Epidermal melanocyte (primary cell): ENCODE results near the gene TSC22D3.
"Not testable (repeated sequence)": the region's sequence is repeated elsewhere in the genome, so short reads cannot be mapped to it uniquely, and the experiment has no call there.

Experiments
- DNase-seq: peaks from one replicate; pipeline ENCODE4 v3.0.0; 2011; ENCODE audit warnings: low spot score; ENCODE audit not compliant: insufficient read length

TSC22D3 gene

DNA sequence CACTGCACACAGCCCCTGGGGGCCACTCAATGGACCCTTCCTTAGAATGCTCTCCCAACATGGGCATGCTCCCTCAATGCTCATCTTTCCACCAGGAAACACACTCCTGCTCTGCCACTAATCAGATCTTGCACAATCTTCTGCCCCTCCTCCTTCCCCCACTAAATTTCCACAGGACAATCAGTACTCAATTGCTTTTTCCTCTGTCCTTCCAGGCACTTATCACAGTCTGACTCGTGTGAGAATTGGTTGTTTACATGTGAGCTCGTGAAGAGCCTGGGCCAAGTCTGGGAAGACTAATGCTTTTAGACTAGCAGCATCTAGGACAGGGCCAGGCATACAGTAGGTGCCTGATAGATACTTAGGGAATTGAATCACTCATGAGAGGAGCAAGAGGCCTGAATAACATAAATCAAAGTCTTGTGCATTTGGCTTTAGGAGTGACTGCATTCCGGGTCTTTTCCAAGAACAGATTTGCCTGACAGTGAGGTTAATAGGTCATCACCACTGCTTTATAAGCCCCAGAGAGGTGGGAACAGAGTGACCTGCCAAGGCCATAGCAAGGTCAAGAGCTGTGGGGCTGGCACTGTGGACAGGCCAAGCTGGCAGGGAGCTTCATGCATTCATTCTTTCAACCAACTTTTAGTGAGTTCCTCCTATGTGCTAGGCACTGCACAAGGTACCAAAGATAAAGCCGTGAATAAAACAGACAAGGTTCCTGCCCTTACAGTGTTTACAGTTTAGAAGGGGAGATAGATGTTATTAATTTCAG, 92.3 kb downstream of the TSC22D3 start:
- DNase-seq = no peak

DNA sequence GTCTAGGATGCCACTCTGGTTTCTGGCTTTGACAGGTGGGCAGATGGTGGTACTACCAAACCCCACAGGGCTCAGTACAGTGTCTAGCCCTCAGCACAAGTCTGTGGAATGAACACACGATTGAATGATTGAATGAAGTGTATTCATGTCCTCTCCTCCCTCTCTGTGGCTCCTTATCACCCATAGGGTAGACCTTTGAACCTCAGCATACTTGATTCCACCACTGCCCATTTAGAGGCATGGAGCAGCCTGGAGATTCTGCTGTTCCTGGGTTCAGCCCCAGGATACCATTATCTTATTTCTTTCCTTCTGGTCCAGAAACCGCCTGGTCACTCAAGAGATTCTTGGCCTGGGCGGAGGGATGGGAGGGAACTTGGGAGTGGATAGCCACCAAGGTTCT, 93.3 kb downstream of the TSC22D3 start:
- no peak for DNase-seq

DNA sequence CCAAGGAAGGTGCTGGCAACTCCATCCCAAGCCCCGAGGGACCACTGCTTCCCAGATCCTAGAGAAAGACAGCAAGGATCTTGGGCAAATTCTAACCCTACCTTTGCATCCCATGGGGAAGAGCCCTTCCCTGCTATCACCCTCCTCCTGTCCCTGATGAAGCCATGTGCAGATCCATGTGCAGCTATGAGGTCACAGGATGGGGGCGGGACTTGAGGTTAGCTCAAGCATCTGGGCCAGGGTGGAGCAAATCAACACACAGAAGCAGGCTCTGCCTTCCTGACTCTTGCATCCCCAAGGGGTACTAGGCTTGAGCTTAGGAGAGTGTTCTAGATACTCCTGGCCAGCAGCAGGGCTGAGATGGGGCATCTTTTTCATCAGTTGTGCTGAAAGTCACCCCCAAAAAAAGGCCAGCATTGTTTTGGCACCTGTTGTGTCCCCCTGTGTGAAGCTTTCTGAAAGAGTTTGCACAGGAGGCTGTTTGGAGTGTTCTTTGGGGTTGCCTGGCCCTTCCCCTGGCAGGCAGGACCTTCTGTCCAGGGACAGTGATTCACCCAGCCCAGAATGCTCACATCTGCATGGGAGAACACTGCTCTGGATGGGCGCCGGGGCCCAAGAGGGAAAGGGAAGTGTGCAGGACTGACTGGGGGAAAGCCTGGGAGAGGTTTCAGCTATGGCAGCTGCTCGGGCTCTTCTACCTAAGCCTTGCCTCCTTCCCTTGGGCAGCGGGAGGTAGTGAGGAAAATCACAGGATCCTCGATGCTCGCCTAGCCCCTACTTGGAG, 96.4 kb downstream of the TSC22D3 start:
- no peak for DNase-seq

DNA sequence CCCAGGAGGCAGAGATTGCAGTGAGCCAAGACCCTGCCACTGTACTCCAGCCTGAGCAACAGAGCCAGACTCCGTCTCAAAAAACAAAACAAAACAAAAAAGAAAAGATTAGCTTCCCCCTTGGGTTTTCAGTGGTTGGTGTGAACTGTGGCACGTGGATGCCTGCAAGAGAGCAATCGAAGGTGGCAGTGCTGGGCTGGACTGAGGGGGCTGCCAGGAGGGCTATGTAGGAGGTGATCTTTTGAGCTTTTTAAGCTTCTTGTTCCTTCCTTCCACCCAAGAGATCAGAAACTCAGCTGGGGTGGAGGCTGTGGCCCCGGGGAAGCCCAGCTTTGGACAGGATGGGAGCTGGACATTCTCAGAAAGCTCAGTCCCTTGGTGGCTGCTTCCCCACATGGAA, 97.7 kb downstream of the TSC22D3 start:
- DNase-seq = no peak

DNA sequence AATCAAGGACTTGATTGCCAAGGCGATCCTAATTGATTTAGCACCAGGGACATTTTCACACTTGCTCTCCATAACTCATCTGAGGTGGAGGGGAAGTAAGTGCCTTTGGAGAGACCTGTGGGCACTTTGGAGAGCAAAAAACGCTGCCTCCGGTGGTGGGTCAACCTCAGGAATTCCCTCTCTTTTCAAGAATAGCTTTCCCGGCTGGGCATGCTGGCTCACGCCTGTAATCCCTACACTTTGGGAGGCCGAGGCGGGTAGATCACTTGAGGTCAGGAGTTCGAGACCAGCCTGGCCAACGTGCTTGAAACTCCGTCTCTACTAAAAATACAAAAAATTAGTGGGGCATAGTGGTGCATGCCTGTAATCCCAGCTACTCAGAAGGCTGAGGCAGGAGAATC, 98.1 kb downstream of the TSC22D3 start:
- DNase-seq = no peak

DNA sequence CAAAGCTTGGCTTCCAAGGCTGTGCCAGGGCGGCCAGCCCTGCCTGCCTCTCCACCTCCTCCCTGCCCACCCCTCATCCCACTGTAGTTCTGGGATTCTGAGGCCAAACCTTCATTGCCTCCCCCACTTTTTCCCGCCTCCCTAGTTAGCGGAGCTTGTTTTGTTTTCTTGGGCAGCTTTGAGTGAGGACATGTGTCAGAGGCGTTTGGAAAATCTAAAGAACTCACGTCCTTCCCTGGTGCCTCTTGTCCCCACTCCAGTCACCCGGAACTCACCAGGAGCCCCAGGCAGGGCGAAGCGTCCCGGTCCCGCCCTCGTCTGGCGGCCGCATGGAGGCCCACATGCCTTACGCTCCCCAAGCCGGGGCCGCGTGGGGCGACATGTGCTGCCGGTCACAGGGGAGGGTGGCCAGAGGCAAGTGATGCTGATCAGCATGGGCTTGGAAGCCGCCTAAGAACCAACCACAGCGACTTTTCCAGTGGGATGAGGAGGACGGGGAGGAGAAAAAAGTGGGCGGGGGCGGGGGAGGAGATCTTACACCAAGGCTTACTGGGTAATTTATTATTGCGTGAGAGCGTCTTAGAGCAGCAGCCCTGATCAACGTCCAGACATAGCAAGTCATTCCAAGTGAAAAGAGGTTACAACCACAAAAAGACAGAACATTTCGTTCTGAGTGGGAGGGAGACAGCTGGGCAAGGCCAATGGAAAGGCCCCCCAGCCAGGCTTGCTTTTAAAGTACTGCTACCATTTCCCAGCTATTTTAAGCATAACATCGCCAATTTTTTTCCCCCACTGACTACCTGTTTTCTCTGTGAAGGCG, 98.8 kb downstream of the TSC22D3 start:
- no peak for DNase-seq

DNA sequence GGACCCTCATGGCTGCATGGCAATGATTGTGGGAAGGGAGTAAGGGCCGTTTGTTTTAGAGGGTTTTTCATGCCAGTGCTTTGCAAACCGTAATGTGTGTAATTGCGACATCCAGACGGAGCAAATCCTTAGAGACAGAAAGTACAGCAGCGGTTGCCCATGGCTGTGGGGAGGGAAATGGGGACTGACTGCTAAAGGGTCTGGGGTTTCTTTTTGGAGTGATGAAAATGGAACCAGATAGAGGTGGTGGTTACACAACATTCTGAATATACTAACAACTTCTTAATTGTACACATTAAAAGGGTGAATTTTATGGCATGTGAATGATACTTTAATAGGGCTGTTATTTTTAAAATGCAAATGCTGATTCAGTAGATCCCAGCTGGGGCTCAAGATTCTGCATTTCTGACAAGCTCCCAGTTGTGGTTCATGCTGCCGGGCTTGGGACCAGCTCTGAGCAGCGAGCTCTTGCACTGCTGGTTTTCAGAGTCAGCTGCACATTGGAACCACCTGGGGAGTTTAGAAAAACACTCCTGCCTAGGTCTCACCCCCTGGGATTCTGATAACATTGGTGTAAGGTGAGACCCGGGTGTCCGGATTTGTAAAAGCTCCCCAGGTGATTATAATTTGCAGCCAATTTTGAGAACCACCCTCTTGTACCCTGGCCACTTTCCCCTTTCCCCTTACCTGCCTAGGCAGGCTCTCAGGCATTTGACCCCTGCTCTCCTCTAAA, 99.6 kb downstream of the TSC22D3 start:
- DNase-seq = no peak

DNA sequence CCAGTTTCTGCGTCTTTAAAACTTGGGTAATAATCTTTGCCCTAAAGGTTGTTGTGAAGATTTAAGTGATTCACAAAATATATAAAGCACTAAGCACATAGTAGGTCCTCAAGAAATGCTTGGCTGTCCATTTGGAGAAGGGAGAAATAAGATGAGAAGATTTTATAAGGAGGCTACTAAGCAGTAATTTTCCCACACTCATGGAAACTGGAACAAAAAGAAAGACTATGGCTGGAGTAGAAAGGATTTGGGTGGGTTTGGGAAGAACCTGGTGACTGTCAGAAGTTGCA, 100.3 kb downstream of the TSC22D3 start:
- no peak for DNase-seq

DNA sequence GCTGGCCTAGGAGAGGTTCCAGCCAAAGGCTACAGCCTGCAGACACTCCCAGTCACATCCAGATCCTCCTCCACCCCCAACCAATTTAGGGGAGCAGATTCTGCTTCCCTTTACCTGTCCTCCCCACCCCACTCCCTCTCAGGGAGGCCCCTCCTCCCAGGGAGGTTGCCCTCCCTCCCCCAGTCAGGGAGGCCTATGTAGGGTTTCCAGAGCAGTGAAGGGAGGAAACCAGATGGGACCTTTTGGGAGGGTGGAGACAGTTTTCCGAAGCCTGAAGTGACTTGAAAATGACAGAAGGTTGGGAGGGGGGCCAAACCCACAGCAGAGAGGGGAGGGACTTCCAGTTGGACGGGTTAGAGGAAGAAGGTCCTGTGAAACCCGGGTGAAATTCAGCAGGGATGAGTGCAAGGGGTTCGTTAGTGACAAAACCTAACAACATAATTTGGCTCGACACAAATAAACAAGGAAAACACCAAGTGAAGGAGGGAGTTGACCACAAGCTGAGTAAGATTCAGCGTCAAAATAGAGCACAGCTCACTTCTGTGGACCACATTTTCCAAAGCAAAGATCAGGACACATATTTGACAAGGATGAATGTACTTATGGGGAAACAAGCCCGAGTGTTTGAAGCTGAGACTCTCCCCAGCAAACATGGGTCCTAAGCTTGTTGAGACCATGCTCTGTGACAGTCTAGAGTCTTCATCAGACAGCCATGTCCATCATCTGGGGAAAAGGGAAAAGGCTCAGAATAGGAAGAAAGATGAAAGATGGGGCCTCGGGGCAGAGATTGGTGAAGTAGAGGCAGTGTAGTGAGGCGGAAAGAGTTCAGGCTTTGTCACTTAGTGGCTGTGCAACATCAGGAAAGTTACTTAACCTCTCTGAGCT, 100.9 kb downstream of the TSC22D3 start:
- no peak for DNase-seq

DNA sequence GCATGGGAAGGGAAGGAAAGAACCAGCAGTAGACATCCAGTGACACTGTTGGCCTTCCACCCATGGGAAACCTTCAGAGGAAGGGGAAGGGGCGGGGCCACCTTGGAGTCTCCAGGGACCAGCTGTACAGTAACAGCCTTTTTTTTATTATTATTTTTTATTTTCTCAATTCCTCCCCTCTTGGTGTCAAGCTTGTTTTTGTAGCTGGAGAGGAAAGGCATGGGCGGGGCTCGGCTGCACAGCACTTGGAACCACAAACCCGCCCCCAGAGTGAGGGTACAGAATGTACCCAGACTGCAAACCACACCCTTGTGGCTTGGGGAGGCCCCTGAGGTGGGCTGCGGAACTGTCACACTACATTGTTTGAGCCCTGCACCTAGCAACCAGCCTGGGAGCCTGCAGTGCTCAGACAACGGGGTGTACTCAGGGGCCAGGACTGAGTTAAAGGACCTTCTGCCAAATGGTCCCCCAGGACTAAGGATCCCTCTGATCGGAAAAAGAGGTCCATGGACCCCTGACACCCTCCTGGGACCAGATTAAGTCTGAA, 101.6 kb downstream of the TSC22D3 start:
- DNase-seq = no peak

DNA sequence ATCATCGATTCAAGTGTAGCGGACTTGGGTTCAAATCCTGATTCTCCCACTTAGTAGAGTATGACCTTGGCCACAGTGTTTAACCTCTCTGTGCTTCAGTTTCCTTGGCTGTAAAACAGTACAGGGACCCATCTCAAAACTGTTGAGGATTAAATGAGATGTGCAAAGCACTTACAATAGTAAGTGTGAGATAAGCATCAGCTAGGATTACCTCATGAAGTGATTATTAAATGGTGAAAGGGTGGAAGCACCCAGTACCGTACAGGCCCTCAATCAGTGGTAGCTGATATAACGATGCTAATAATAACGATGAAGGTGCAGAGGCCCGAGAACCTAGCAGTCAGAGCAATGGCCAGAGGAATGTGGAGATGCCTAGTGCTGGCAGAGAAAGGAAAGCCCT, 102.2 kb downstream of the TSC22D3 start:
- DNase-seq = no peak

DNA sequence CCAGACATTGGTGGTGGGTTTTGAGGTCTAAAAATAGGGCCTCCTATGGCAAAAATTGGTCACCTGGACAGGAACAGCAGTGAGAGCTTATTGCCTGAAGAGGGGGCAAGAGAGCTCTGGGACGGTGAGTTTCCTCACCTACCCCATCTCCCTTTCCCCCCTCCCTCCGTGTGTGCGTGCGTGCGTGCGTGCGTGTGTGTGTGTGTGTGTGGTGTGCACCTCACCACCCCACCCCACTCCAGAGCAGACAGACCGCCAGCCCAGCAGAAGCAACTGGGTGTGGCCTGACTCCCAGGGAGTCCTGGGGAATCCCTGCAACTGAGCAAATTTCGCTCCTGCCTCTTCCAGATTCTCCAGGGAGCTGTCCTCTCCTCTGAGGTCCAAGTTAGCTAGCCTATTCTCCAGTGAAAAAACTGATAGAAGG, 102.6 kb downstream of the TSC22D3 start:
- no peak for DNase-seq

DNA sequence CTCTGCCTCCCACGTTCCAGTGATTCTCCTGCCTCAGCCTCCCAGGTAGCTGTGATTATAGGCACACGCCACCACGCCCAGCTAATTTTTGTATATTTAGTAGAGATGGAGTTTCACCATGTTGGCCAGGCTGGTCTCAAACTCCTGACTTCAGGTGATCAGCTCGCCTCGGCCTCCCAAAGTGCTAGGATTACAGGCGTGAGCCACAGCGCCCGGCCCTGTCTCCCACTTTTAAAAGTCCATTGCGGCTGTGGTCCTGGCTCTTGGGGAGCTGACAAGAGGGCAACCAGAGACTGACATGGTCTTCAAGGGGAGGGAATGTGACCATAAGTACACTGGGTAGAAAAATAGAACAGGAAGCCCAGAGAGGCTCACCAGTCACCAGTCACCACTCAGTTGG, 104.3 kb downstream of the TSC22D3 start:
- DNase-seq = not testable (repeated sequence)

DNA sequence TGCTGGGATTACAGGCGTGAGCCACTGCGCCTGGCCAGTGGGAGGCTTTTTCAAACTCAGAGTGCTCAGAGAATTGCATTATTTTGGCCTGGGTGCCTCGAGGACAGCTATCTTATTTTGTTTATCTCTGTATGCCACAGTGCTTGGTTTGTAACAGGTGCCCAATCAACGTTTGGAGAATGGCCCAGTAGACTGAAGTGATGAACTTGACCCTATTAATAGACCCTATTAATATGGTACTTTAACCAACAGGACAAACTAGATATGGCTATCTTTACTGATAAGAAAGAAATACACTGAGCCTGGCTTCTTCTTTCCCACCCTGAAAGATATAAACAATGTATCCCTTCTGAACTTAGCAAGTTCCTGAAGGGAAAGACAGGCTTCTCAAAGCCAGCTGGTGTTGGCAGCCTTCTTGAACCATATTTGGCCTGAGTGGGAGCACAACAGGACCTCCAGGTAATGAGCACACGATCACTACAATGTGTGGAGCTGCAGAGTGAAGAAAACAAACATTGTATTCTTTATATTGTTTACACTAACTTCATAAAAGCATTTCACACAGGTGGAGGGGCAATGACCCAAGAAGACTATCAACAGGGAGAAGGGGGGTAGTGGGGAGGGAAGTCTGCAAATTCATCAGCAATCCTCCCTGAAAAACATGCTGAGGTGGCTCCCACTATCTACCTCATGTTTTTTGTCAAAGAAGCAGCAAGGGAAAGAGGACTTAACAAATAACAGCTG, 105.5 kb downstream of the TSC22D3 start:
- DNase-seq = no peak

DNA sequence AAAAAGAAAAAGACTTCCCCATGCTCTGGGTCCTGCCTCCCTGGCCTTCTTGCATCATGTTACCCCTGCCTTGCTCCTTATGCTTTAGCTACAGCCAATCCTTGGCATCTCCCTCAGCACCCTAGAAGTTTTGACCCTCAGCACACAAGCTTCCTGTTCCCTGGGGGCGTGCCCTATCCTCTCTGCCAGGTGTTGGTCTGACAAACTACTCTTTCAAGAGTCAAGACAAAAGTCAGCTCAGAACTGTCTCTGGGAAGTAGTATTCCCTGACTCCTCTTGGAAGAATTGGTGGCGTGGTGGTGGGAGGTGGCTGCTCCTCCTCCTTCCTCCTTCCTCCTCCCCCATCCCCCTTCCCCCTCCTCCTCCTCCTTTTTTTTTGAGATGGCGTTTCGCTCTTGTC, 106.3 kb downstream of the TSC22D3 start:
- DNase-seq = no peak

DNA sequence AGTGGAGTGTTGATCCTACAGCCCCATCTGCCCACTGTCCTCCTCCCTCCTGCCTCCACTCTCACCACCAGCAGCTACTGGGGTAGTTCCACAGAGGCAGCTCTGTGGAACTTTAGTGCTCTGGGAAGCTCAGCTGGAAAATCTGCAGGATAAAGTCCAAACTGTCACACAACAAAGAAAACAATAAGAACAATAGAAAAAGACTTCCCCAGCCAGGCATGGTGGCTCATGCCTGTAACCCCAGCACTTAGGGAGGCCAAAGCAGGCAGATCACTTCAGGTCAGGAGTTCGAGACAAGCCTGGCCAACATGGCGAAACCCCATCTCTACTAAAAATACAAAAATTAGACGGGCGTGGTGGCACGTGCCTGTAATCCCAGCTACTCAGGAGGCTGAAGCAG, 106.9 kb downstream of the TSC22D3 start:
- DNase-seq = not testable (repeated sequence)

DNA sequence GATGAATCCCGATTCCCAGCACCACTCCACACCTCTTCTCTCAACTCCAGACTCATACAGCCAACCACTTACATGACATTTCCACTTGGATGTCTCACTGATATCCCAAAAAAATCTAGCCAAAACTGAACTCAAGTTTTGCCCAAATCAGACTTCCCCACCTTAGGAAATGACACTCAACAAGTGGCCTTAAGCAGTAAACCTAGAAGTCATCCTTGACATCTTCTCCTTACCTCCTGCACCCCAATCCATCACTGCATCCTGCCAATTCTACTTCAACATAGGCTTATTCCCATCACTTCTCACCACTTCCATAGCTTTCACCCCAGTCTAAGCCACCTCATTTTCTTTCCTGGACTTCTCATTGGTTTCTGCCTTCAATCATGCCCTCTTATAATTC, 108.2 kb downstream of the TSC22D3 start:
- no peak for DNase-seq

DNA sequence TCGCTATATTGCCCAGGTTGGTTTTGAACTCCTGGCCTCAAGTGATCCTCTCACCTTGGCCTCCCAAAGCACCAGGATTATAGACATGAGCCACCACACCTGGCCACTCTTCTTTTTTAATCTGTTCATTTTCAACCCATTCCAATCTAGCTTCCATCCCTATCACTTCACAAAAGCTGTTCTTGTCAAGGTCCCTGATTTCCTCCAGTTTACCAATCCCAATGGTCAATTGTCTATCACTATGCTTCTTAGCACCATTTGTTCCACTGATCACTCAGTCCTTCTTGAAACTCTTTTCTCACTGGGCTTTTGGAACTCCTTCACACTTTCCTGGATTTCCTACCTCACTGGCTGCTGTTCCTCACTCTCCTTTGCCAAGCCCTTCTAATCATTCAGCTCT, 108.7 kb downstream of the TSC22D3 start:
- DNase-seq = no peak
